A204.1 (cell line): ENCODE measurements around the gene TFAP2B.

Experiments
- FAIRE-seq: peaks from 2 replicates; lab custom pipeline; 2012; peaks lifted over from hg19 to GRCh38; lab: Jason Lieb, UNC

TFAP2B gene

DNA sequence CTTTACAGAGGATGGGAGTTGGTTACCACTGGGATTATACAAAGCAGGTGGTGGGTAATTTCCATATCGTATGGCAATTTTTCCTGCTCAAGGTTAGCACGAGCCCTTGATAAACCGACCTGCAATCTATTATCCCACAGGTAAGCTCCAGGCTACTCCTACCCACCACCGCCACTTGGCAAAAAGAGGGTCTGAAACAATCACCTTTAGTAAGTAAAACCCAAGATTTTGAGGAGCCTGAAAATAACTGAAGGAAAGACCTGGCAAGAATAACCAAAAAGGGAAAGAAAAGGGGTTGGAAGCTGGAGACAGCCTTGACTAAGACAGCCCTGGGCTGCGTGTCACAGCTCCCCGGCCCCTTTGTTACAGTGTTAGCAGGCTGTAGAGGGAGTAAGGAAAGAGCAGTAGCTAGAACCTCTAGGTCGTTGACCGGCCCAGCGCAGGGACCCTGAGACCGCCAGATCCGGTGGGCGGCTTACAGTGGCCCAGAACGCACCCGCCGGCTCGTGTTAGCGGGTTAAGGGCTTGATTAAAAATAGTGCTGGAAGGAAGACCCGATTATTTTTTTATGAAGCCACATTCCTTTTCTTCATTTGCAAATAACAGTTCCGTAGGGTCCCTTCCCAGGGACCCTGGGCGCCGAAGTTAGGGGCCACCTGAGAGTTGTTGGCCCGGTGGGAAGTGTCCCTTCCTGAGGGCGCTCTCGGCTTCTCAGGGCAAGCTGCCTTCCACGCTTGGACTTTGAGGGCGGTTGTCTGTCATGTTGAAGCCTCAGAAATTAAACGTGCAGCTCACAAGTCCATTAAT lies 30.5 kb downstream of the TFAP2B start:
- FAIRE-seq: no peak

- FAIRE-seq: no peak
These were observed 31.1 kb downstream of the TFAP2B start for GRCh38 chr6:50849796-50850180.

GRCh38 chr6:50850223-50851048 lies 31.8 kb downstream of the TFAP2B start:
- no peak for FAIRE-seq

DNA sequence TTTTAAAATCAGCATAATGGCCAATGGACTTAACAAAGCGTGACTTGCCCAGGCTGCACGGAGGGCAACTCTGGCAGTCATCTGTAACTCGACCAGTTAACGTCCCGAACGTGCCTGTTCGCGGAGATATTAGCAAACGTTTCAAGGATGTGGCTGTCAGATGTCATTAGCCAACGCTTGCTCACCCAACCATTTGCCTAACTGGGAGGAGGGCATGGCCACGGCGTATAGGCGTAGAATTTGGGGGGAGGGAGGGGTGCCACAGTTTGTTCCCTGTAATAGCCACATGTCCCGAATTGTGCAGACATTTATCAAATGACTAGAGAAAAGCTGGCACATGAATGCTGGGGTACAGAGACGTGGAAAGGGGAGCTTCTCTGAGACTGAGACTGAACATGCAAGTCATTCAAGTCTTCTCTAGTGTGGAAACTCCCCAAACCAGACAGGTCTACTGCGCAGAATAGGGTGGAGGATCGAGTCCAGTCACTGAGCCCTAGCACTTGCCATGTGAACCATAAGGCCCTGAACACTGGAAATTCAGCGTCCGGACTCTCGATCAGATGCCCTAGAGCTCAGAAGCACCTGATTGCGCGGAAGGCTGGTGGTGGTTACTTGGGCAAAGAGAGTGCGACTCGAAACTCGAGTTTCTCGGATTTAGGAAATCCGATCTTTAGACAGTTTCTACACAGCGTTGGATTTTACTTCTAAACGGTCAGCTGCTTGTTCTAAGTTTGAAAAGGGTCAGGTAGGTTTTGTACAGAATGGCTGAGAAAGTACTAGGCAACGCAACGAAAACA lies 32.6 kb downstream of the TFAP2B start:
- no peak for FAIRE-seq

DNA sequence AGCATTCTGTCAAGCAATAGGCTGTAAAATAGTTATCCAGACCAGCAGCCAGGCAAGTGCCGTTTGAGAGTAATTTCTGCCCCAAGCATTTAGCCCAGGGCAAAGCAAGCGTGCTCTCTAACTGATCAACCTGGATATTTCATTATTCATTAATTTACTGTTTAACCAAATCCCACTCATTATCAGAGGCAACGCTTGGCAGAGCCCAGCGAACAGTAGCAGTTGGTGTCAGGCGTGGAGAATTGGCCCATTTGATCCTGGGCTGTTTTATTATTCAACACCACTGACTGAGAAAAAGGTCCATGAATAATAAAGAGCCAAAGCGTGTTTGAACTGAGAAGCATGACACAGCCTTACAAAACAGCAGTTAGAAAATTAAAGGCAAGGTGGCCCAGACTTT lies 35.3 kb downstream of the TFAP2B start:
- FAIRE-seq: no peak

- no peak for FAIRE-seq
These were observed 43.0 kb downstream of the TFAP2B start for GRCh38 chr6:50861692-50862091.

GRCh38 chr6:50862176-50862575 lies 43.5 kb downstream of the TFAP2B start:
- no peak for FAIRE-seq

GRCh38 chr6:50864601-50865000 lies 45.9 kb downstream of the TFAP2B start:
- FAIRE-seq: no peak

DNA sequence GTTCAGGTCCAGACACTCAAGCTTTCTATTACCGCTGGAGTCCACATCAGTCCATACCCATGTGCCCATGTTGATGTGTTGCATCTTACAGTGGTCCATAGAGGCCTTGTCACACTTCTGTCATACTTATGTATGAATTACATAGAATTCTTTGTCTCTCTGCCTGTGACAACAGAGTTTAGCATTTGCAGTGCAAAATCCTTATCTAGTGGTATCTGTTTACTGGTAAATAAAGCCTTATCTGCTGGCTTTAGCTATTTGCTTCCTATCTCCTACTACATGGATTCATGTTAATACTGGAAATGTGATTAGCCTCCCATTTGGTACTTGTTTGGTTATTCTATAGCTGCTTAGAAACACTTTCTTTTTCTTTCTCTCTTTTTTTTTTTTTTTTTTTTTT lies 49.8 kb downstream of the TFAP2B start:
- no peak for FAIRE-seq

GRCh38 chr6:50873167-50873566 lies 54.5 kb downstream of the TFAP2B start:
- no peak for FAIRE-seq

GRCh38 chr6:50884364-50884763 lies 65.7 kb downstream of the TFAP2B start:
- FAIRE-seq: no peak

GRCh38 chr6:50887112-50887511 lies 68.4 kb downstream of the TFAP2B start:
- no peak for FAIRE-seq

- FAIRE-seq: no peak
These were observed 70.8 kb downstream of the TFAP2B start for GRCh38 chr6:50889497-50889896.

DNA sequence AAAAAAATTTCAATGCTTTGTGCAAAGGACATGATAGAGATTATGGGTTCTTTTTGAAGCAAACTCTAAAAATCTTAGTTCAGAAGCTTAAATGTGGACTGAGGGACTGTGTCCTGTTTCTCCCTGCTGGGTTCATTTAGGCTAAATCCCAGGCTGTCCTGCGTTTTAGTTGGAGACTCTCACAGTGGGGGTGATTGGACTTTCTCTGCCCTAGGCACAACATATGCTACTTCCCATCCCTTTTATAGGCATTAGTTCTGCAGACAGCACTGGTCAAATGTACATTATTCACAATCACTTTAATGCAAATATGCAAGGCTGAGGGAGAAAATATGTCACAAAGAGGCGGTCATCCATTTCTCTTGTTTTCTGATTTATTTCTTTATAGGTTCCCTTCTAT lies 71.3 kb downstream of the TFAP2B start:
- no peak for FAIRE-seq

DNA sequence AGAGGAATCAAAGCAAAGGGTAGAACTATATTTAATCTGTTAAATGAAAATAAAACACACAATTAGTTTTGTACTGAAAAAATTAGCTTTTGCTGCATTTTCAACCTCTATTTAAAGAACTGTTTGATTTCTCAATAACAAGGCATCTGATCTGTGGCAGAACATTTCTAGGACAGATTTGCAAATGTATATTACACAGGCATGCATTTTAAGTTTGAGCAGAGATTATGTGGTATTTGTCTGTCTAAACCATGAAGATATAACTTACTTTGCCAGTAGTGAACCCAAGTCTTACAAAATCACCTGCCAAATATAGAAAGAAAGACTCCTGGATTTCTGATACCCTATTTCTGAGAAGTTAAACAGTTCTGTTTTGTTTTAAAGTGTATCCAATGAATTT lies 71.9 kb downstream of the TFAP2B start:
- FAIRE-seq: no peak

DNA sequence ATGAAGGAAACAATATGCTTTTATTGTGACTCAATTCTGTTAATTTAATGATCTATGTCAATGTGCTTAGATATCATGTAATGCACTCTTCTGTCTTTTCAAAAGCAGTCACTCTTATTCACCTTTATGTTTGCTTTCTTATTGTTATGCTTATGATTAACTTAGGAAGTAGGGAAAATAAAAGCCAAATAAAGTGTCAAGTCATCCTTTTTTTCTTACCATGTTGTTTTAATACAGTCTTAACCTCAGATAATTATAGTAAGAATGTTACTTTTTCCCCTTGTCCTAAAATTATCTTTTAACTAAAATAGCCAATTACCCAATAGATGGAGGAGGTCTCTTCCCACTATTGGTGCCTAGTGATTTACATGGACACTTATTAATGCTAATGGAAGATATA lies 72.6 kb downstream of the TFAP2B start:
- no peak for FAIRE-seq
